Endodermal cell (in vitro differentiated cells): ENCODE results near the gene SPATA12. TPM values are rescaled to one million over a fixed set of nuclear protein-coding genes. Genes with fewer than 3 reads are reported as not detected.

ENCODE experiments used
- DNase-seq: peaks from one replicate; pipeline ENCODE4 v3.0.0-alpha.2; 2017
- H3K27ac ChIP-seq: 2 replicates; pipeline ENCODE4 v1.5.1; 2013; ENCODE audit warnings: mild to moderate bottlenecking, low read depth, low read length, moderate library complexity
- H3K27me3 ChIP-seq: 2 replicates; pipeline ENCODE4 v1.6.1; 2013; ENCODE audit warnings: mild to moderate bottlenecking, low read length, moderate library complexity; ENCODE audit not compliant: insufficient read depth, control insufficient read depth, poor library complexity, severe bottlenecking
- H3K36me3 ChIP-seq: 2 replicates; pipeline ENCODE4 v1.7.0; 2013; ENCODE audit warnings: mild to moderate bottlenecking, low read length, moderate library complexity; ENCODE audit not compliant: control insufficient read depth, insufficient read depth
- H3K4me1 ChIP-seq: one replicate; pipeline ENCODE4 v1.7.0; 2013; ENCODE audit warnings: low read length; ENCODE audit not compliant: control insufficient read depth, insufficient read depth
- H3K4me3 ChIP-seq: 2 replicates; pipeline ENCODE4 v1.5.1; 2013; ENCODE audit warnings: mild to moderate bottlenecking, low read length, moderate library complexity
- H3K9ac ChIP-seq: 2 replicates; pipeline ENCODE4 v1.6.1; 2013; ENCODE audit warnings: mild to moderate bottlenecking, low read length, moderate library complexity; ENCODE audit not compliant: poor library complexity, severe bottlenecking; ENCODE audit errors: extremely low read depth
- H3K9me3 ChIP-seq: 2 replicates; pipeline ENCODE4 v1.6.1; 2013; ENCODE audit warnings: mild to moderate bottlenecking, low read length, moderate library complexity; ENCODE audit not compliant: control insufficient read depth
- H3K27ac Mint-ChIP-seq: 2 replicates; pipeline ENCODE4 v1.8.0; 2020; ENCODE audit warnings: mixed read lengths
- H3K27me3 Mint-ChIP-seq: 2 replicates; pipeline ENCODE4 v1.8.0; 2021; ENCODE audit warnings: mild to moderate bottlenecking, mixed read lengths; ENCODE audit not compliant: insufficient read depth
- H3K36me3 Mint-ChIP-seq: 2 replicates; pipeline ENCODE4 v1.8.0; 2020; ENCODE audit warnings: low read depth, mixed read lengths
- H3K4me1 Mint-ChIP-seq: 2 replicates; pipeline ENCODE4 v1.8.0; 2020; ENCODE audit warnings: mixed read lengths
- H3K4me3 Mint-ChIP-seq: 2 replicates; pipeline ENCODE4 v1.8.0; 2020; ENCODE audit warnings: mild to moderate bottlenecking, moderate library complexity, mixed read lengths
- H3K9me3 Mint-ChIP-seq: 2 replicates; pipeline ENCODE4 v1.8.0; 2020; ENCODE audit warnings: mild to moderate bottlenecking, mixed read lengths
- WGBS, 2 experiments: methylation state at CpG; one replicate each; pipeline versions ENCODE4 v1.1.5 to v1.1.7; 2013; ENCODE audit warnings: missing lambda C conversion rate in 2 of 2, mixed read lengths in 1 of 2; ENCODE audit not compliant: insufficient coverage in 1 of 2, insufficient read length in 1 of 2; 5-methylcytosine and 5-hydroxymethylcytosine counted together
- total RNA-seq, 2 donors: library from RNA; stranded (reverse); fragmentation: NEBNext Ultra II Directional in 1 of 2; extraction: Animal tissue kit (Norgen Biotek cat#: 25700) in 1 of 2; gene quantifications; 2 replicates in 1 of 2; 3 replicates in 1 of 2; pipeline ENCODE4 v1.2.1, GENCODE V29; 2021
- TF ChIP-seq, protein P1 (sequence below): fragments of 200-600 bp; sonication (generic); conservative IDR thresholded peaks from 2 replicates; pipeline ENCODE4 v1.5.0; 2021; ENCODE audit warnings: antibody characterized with exemption, mild to moderate bottlenecking

SPATA12 gene
- total RNA-seq, 2 donors from 2014 or later, result not detected

DNA sequence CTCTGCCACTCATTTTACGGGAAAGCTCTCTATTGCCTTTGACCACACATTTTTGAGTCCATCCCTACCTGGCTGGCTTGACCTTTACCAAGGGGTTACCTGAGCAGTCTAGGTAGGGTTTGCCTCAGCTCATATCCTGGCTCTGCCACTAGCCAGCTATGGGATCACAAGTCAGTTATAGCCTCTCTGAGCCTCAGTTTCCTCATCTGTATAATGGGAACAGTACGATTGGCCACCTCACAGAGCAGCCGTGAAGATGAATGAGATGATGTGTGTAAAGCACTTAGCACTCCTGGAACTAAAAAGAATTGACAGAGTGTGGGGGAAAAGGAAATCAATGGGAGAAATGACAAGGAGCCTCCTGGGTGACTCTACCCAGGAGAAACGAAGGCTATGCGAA, 28.0 kb downstream of the SPATA12 start:
- WGBS, 2 experiments, result 92 to 94% methylated on average over 5 of the region's 5 CpGs
- DNase-seq, result no peak
- Histone ChIP-seq H3K4me3 (no peak overlapping the region), H3K27ac (no peak overlapping the region), H3K9ac (no peak overlapping the region), H3K36me3 (no peaks in the 10 kb centered on the region), H3K4me1 (peaks cover 6% of the 10 kb centered on the region), H3K9me3 (no peaks in the 10 kb centered on the region), H3K27me3 (no peaks in the 10 kb centered on the region)
- H3K4me3 Mint-ChIP-seq, result no peak overlapping the region
- H3K27ac Mint-ChIP-seq, result no peak overlapping the region
- no peaks in the 10 kb centered on the region for H3K27me3 Mint-ChIP-seq
- H3K36me3 Mint-ChIP-seq, result peaks cover 15% of the 10 kb centered on the region
- H3K4me1 Mint-ChIP-seq, result peaks cover 14% of the 10 kb centered on the region
- TF ChIP-seq, protein P1, sequence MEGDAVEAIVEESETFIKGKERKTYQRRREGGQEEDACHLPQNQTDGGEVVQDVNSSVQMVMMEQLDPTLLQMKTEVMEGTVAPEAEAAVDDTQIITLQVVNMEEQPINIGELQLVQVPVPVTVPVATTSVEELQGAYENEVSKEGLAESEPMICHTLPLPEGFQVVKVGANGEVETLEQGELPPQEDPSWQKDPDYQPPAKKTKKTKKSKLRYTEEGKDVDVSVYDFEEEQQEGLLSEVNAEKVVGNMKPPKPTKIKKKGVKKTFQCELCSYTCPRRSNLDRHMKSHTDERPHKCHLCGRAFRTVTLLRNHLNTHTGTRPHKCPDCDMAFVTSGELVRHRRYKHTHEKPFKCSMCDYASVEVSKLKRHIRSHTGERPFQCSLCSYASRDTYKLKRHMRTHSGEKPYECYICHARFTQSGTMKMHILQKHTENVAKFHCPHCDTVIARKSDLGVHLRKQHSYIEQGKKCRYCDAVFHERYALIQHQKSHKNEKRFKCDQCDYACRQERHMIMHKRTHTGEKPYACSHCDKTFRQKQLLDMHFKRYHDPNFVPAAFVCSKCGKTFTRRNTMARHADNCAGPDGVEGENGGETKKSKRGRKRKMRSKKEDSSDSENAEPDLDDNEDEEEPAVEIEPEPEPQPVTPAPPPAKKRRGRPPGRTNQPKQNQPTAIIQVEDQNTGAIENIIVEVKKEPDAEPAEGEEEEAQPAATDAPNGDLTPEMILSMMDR, result no peak
- H3K9me3 Mint-ChIP-seq, result no peaks in the 10 kb centered on the region

DNA sequence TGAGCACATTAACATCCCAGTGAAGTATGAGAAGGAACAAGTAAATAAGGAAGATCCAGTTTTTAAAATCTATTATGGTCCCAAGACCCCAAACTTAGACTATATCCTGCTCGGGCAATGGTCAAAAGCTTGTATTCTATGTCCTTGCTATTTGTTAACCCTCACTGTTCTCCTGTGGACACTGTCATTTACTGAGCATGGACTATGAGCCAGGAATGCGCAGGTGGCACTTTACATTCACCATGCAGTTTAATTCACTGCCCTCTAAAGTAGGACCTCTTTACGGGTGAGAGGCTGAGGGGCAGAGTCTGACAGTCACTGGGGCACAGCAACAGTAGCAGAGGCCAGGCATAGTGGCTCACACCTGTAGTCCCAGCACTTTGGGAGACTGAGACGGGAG, 28.6 kb downstream of the SPATA12 start:
- no peak overlapping the region for H3K27ac ChIP-seq
- no peak overlapping the region for H3K4me3 ChIP-seq
- H3K4me3 Mint-ChIP-seq, result no peak overlapping the region
- H3K4me1 ChIP-seq, result peaks cover 9% of the 10 kb centered on the region
- DNase-seq, result no peak
- WGBS, 2 experiments, result 92% methylated on average over 3 to 4 of the region's 4 CpGs
- no peaks in the 10 kb centered on the region for H3K27me3 Mint-ChIP-seq
- H3K9me3 Mint-ChIP-seq, result no peaks in the 10 kb centered on the region
- peaks cover 19% of the 10 kb centered on the region for H3K36me3 Mint-ChIP-seq
- H3K27me3 ChIP-seq, result no peaks in the 10 kb centered on the region
- H3K9ac ChIP-seq, result no peak overlapping the region
- H3K36me3 ChIP-seq, result peaks cover 2% of the 10 kb centered on the region
- TF ChIP-seq, protein P1, result no peak
- H3K4me1 Mint-ChIP-seq, result peaks cover 13% of the 10 kb centered on the region
- H3K27ac Mint-ChIP-seq, result no peak overlapping the region
- H3K9me3 ChIP-seq, result no peaks in the 10 kb centered on the region

GRCh38 chr3:57091521-57092273, 31.2 kb downstream of the SPATA12 start:
- H3K27ac Mint-ChIP-seq, result no peak overlapping the region
- 83 to 90% methylated on average over 2 to 3 of the region's 3 CpGs for WGBS, 2 experiments
- H3K27me3 ChIP-seq, result no peaks in the 10 kb centered on the region

More at GRCh38 chr3:57091521-57092273, 31.2 kb downstream of the SPATA12 start:
- no peaks in the 10 kb centered on the region for H3K9me3 ChIP-seq
- H3K9ac ChIP-seq, result no peak overlapping the region
- peaks cover 39% of the 10 kb centered on the region for H3K36me3 Mint-ChIP-seq
- H3K9me3 Mint-ChIP-seq, result no peaks in the 10 kb centered on the region
- peaks cover 25% of the 10 kb centered on the region for H3K36me3 ChIP-seq
- peaks cover 12% of the 10 kb centered on the region for H3K4me1 Mint-ChIP-seq
- H3K4me1 ChIP-seq, result peaks cover 9% of the 10 kb centered on the region
- no peak overlapping the region for H3K4me3 ChIP-seq
- H3K27ac ChIP-seq, result peak overlapping the region; percentile 1
- TF ChIP-seq, protein P1, result no peak
- H3K4me3 Mint-ChIP-seq, result no peak overlapping the region
- no peak for DNase-seq
- H3K27me3 Mint-ChIP-seq, result no peaks in the 10 kb centered on the region
